GM19023 (cell line): ENCODE results near the gene RNF32.
A peak's percentile ranks its signal among the peaks of the same experiment; 100 is the strongest.
"Not testable (repeated sequence)": the region's sequence is repeated elsewhere in the genome, so short reads cannot be mapped to it uniquely, and the experiment has no call there.

Source experiments
- ATAC-seq: cut with Tn5 transposase; IDR thresholded peaks from one replicate; pipeline ENCODE4 v1.9.1; 2021; ENCODE audit warnings: mild to moderate bottlenecking, moderate library complexity; ENCODE audit not compliant: unreplicated experiment

Gene RNF32

DNA sequence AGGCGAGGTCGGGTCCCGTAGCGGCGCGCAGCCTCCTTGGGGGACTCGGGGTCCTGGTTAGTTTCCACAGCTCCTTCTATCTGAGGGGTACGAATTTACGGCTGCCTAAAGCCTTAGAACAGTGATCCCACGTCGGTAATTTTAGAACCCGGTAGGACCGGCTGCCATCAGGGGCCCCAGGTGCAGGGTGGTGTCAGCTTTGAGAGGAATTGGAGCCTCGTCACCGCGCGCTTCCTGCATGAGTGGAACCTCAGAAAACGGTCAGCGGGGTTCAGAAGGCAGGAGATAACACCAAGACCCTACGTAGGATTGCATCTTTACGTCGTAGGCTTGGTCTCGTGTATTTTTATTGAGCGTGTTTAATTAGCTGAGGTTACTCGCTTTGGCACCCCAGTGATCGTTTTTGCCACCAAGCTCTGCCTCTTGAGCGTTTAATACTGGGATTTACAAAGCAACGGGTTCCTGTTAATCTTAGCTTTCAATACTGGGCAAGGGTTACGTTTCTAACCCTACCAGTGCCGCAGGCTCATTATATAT lies 443 bp downstream of the RNF32 start:
- peak; percentile 58 for ATAC-seq

DNA sequence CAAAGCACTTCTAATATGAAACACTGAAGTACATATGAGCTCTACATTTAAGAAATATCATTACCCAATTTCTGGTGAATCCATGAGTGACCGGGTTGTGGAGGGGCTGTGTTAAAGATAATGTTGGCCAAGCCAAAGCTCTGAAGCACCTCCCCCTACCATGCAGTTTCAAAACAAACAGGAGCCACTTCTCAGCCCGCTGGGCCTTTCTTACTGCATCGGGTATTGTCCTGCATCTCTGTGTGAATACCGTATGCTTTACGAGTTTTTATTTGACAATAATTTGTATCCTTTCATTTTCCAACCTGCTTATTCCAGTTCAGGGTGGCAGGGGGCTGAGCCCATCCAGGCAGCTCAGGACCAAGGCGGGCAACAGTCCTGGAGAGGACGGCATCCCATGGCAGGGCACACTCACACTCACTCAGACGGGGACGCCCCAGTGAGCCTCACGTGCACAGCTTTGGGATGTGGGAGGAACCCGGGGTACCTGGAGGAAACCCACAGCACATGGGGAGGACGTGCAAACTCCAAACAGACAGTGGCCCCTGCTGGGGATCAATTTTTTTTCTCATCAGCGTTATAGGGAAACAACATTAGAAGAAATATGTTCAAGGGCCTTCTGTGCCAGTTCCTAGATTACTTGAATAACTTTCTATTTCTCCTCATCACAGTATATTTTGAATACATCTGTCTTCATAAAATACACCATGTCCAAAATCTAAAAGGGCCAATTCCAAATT lies 1.9 kb downstream of the RNF32 start:
- no peak for ATAC-seq

DNA sequence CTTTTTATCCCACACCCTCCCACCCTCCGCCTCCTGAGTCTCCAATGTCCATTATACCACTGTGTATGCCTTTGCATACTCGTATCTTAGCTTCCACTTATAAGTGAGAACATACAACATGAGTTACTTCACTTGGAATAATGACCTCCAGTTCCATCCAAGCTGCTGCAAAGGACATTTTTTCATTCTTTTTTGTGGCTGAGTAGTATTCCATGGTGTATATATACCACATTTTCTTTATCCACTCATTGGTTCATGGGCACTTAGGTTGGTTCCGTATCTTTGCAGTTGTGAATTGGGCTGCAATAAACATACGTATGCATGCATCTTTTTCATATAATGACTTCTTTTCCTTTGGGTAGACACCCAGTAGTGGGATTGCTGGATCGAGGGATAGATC lies 6.8 kb downstream of the RNF32 start:
- not testable (repeated sequence) for ATAC-seq

DNA sequence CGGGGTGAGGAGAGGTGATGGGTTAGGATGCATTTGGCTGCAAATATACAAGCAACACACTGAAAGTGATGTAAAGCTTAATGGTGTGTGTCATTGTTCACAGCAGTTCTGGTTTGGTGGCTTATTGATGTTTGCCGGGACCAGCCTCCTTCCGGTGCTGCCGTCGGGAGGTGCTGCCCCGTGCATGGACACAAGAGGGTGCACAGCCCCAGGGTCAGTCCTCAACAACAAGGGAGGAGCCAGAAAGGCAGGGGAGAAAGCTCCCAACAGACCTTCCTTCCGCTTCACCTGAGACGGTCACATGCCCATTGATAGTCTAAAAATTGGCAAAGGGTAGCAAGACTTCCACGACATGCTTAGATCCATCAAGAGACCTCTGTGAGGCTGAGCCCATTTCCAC lies 9.5 kb downstream of the RNF32 start:
- ATAC-seq, result no peak

DNA sequence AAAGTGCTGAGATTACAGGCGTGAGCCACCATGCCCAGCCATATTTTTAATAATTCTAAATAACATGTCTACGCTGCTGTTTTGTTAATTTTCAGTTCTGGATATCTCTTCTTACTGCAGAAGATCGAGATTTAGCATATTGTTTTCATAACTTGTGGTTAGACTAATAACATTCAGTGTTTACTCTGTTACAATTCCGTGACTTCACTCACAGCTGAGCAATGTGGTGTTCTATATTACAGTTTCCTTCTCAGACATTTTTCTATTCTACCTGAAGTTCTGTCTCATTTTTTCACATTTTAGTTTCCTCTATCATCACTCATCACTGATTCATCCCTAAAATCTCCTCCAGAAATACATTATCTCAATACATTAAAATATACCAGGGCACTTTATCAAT lies 10.9 kb downstream of the RNF32 start:
- ATAC-seq, result no peak

DNA sequence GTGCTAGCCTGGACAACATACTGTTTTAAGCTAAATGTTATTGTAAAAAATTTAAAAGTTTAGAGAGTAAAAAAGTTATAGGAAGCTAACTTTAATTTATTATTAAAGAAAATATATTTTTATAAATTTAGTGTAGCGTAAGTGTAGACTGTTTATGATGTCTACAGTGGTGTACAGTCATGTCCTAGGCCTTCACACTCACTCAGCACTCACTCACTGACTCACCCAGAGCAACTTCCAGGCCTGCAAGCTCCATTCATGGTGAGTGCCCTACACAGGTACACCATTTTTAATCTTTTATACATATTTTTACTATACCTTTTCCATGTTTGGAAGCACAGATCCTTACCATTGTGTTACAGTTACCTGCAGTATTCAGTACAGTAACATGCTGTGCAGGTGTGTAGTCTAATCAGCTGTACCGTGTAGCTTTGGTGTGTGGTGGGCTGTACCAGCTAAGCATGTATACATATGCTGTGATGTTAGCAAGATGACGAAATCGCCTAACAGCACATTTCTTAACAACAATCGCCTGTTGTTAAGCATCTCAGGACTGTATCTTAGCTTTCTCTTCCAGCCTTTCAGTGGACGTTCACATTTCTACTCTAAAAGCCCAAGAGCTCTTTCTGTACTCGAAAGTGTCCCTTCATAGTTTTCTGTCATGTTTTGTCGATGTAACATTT lies 12.5 kb downstream of the RNF32 start:
- ATAC-seq, result no peak

GRCh38 chr7:156654511-156655234 lies 14.1 kb downstream of the RNF32 start:
- ATAC-seq, result no peak

- ATAC-seq, result no peak
Measured at GRCh38 chr7:156655251-156655650, 14.7 kb downstream of the RNF32 start.

- ATAC-seq, result no peak
Measured at GRCh38 chr7:156655983-156656382, 15.4 kb downstream of the RNF32 start.

GRCh38 chr7:156656598-156656997 lies 16.0 kb downstream of the RNF32 start:
- ATAC-seq, result peak; percentile 77

DNA sequence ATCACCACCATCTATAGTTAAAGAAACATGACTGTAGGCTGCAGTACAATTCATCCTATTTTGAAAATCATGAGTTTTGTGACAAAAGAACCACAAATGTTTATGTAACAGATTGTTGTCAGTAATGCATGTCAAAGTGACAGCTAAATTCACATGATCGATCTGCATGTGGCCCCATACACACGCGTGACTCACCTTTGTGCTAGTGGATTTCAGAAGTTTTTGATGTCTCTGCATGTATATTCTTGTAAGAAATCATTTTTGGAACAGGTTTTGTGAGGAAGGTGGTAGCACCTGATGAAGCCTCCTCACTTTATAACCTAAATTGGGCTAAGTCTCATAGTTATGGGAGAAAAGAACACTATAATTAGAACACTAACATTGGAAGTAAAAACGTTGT lies 17.1 kb downstream of the RNF32 start:
- ATAC-seq, result no peak

DNA sequence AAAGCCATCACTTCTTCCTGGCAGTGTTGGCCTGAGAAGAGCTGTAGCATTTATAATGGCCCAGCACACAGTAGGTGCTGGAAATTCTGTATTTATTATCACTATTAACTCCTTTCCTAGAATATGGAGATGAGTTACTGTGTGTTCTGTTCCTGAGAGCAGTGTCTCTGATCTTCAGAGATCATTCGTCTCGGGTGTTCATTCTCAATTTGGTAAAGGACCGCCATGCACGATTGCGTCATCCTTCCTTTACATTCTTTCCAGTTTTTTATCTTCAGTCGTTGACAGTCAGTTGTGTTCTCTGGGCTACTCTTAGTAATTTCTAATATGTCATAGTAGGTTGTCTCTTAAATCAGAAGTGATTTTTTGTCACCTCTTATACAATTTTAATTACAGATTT lies 18.6 kb downstream of the RNF32 start:
- ATAC-seq, result no peak

DNA sequence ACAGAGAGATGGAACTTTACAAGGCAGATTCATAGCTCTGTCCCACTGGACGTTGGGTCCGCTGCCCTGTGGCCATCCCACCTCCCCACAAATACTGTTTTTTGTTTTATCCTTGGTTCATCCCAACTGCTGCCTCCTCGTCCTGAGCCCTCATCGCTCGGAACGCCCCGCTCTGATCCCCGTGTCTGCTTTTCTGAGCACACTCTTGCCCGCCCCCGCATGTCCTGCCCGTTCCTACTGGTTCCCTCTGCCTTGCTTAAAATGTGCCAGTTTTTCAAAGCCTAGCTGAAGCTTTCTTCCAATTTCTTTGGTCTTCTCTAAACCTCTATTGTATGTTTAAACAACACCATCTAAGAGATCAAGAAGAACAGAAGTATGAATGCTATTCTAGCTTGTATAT lies 19.4 kb downstream of the RNF32 start:
- no peak for ATAC-seq

DNA sequence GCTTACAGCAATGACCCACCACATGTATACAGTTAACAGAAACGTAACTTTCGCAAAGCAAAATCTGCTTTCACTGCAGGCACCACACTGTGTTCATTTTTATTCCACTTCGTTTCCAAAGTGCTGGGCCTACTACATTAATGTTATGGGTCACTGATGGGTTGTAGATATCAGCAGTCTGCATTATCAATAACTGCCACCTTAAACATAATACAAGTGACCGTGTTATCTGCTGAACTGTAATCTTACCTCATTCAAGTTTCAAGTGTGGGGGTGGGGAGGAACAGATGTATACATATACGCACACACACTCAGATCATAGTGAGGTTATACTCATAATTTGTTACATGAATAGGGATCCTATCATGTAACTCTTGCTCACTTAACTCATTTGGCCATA lies 21.1 kb downstream of the RNF32 start:
- ATAC-seq, result no peak

DNA sequence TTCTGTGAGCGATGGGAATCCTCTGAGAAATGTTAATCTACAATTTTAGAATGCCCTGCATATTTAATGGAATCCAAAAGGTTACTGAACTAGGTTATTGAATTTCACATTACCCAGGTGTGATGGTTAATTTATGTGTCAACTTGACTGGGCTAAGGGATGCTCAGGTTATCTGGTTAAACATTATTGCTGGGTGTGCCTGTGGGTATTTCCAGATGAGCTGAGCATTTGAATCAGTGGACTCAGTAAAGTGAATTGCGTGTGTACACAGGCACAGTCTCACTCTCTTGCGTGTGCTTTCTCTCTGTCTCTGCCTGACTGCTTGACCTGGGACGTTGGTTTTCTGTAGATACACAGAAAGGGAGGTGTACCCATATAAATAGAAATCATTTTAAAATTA lies 21.7 kb downstream of the RNF32 start:
- ATAC-seq, result no peak

- no peak for ATAC-seq
Measured at GRCh38 chr7:156665101-156665500, 24.5 kb downstream of the RNF32 start.

GRCh38 chr7:156666368-156667109 lies 26.0 kb downstream of the RNF32 start:
- ATAC-seq, result no peak

GRCh38 chr7:156667110-156667426 lies 26.5 kb downstream of the RNF32 start:
- no peak for ATAC-seq

DNA sequence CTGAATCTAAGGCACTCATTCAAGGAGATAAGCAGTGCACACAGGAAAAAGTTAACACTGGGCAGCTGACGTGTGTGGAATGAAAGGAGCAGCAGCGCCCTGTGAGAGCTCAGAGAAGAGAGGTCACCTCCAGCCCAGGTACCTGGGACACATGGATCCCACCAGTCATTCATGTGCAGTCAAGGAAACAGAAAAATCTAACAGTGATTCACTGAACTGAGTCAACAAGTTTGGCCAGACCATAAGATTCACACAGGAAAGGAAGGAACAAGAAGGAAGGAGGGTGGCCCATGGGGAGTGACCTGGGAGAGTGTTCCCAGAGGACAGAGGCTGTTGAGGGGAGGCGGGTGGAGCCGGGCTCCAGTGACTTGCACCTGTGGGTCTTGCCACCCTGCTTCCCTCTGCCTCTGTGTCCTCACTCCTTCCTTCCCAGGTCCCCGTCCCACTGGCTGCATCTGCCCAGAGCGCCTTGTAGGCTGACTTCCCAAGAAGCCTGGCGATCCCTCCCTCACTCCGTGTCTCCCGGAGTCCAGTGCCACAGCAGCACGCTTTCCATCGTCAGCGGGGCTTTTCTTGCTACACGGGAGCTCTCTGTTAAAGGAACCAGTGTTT lies 27.7 kb downstream of the RNF32 start:
- ATAC-seq, result no peak

DNA sequence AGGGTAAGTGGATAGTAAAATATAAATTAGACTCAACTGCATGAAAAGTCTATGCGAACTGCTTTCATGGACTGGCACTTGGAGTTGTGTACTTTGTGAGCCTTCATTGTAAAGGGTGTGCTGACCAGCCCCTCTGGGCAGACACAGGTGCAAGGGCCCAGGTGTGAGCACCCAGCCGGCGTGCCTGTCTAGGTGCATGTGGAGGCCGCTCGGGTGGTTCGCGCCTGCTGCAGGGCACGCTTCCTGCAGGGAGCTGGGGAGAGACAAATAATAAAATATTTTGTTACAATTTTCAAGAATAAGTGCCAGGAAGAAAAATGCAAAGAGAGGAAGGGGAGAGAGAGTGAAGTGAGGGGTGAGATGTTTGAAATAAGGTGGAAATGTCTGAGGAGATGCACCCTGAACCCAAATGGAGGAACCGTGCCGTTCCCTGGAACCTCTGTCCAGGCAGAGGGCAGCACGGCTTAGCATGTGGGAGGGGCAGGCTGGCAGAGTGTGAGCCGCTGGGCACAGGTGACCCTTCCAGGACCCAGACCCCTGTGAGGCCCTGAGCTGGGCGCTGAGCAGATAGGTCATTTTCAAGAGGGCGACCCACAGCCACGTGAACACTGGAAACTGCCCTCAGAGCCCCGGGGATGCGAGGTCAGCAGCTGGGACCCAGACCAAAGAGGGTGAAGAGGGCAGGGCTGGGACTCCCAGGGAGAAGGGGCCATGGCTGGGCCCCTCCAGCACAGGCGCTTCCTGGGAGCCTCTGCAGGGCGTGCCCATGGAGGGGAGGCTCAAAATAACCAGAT lies 28.7 kb downstream of the RNF32 start:
- no peak for ATAC-seq
